SK-N-MC (cell line): ENCODE results near the gene TNFRSF8.

ENCODE experiments used
- EZH2 ChIP-seq: fragments of 200-600 bp; sonication (generic); IDR thresholded peaks from one replicate; pipeline ENCODE4 v1.6.1; 2017; ENCODE audit warnings: antibody characterized with exemption
- FOXP2 ChIP-seq: optimal IDR thresholded peaks from 2 replicates; pipeline ENCODE3; 2011; ENCODE audit warnings: mild to moderate bottlenecking, moderate library complexity; ENCODE audit not compliant: insufficient read depth; ENCODE audit errors: extremely low read length, control extremely low read depth

GRCh38 chr1:12166834-12167492 is 103.9 kb downstream of the TNFRSF8 start, which contains the start of gene TNFRSF1B:
- no peak for TF ChIP-seq EZH2
- TF ChIP-seq FOXP2: no peak
